Glutamatergic neuron (in vitro differentiated cells): ENCODE measurements around the gene ROBO1. TPM values are rescaled to one million over a fixed set of nuclear protein-coding genes. Genes with fewer than 3 reads are reported as not detected.

Experiments used
- DNase-seq: peaks from one replicate; pipeline ENCODE4 v3.0.0; 2022
- H3K27ac Mint-ChIP-seq: one replicate; pipeline ENCODE4 v1.8.0; 2020; ENCODE audit warnings: mild to moderate bottlenecking, mixed read lengths, inconsistent platforms; ENCODE audit not compliant: unreplicated experiment
- H3K27me3 Mint-ChIP-seq: one replicate; pipeline ENCODE4 v1.8.0; 2020; ENCODE audit warnings: mild to moderate bottlenecking, moderate library complexity, mixed read lengths, inconsistent platforms; ENCODE audit not compliant: unreplicated experiment
- H3K36me3 Mint-ChIP-seq: one replicate; pipeline ENCODE4 v1.8.0; 2020; ENCODE audit warnings: mild to moderate bottlenecking, mixed read lengths, inconsistent platforms; ENCODE audit not compliant: unreplicated experiment
- H3K4me1 Mint-ChIP-seq: one replicate; pipeline ENCODE4 v1.8.0; 2020; ENCODE audit warnings: mild to moderate bottlenecking, low read depth, mixed read lengths, inconsistent platforms; ENCODE audit not compliant: unreplicated experiment
- H3K4me3 Mint-ChIP-seq: one replicate; pipeline ENCODE4 v1.8.0; 2020; ENCODE audit warnings: mild to moderate bottlenecking, mixed read lengths, inconsistent platforms; ENCODE audit not compliant: unreplicated experiment
- H3K9me3 Mint-ChIP-seq: one replicate; pipeline ENCODE4 v1.8.0; 2020; ENCODE audit warnings: mild to moderate bottlenecking, moderate library complexity, mixed read lengths, inconsistent platforms; ENCODE audit not compliant: unreplicated experiment
- CTCF ChIP-seq: fragments of 200-600 bp; sonication (generic); IDR thresholded peaks from one replicate; pipeline ENCODE4 v1.5.0; 2021; ENCODE audit not compliant: partially characterized antibody, unreplicated experiment
- total RNA-seq: library from RNA; stranded (reverse); fragmentation: NEBNext Ultra II Directional; extraction: Animal tissue kit (Norgen Biotek cat#: 25700); gene quantifications from one replicate; pipeline ENCODE4 v1.2.1, GENCODE V29; 2021; ENCODE audit not compliant: unreplicated experiment

Gene ROBO1
- total RNA-seq, 1 donor from 2014 or later, result 505 TPM

- no peaks in the 10 kb centered on the region for H3K9me3 Mint-ChIP-seq
- peaks cover 3% of the 10 kb centered on the region for H3K4me1 Mint-ChIP-seq
- no peak for TF ChIP-seq CTCF
- no peak for DNase-seq
- no peak overlapping the region for H3K4me3 Mint-ChIP-seq
- no peaks in the 10 kb centered on the region for H3K36me3 Mint-ChIP-seq
- no peaks in the 10 kb centered on the region for H3K27me3 Mint-ChIP-seq
- H3K27ac Mint-ChIP-seq, result no peak overlapping the region
Observed at GRCh38 chr3:79362571-79363270, 405.1 kb downstream of the ROBO1 start.

GRCh38 chr3:79361748-79362378 lies 405.9 kb downstream of the ROBO1 start:
- H3K9me3 Mint-ChIP-seq, result no peaks in the 10 kb centered on the region
- H3K27ac Mint-ChIP-seq, result no peak overlapping the region

GRCh38 chr3:79358327-79358726 lies 409.5 kb downstream of the ROBO1 start:
- no peak for DNase-seq
- Mint-ChIP-seq H3K9me3 (no peaks in the 10 kb centered on the region), H3K4me1 (peaks cover 3% of the 10 kb centered on the region), H3K36me3 (no peaks in the 10 kb centered on the region), H3K27me3 (no peaks in the 10 kb centered on the region), H3K27ac (no peak overlapping the region), H3K4me3 (no peak overlapping the region)
- TF ChIP-seq CTCF, result no peak

More at GRCh38 chr3:79361748-79362378, 405.9 kb downstream of the ROBO1 start:
- Mint-ChIP-seq H3K27me3 (no peaks in the 10 kb centered on the region), H3K4me1 (peaks cover 4% of the 10 kb centered on the region), H3K4me3 (no peak overlapping the region), H3K36me3 (no peaks in the 10 kb centered on the region)
- peak; percentile 80 for TF ChIP-seq CTCF
- DNase-seq, result no peak

- H3K9me3 Mint-ChIP-seq, result no peaks in the 10 kb centered on the region
- no peak overlapping the region for H3K27ac Mint-ChIP-seq
- DNase-seq, result no peak
- TF ChIP-seq CTCF, result no peak
- H3K36me3 Mint-ChIP-seq, result no peaks in the 10 kb centered on the region
- H3K4me3 Mint-ChIP-seq, result no peak overlapping the region
- no peaks in the 10 kb centered on the region for H3K27me3 Mint-ChIP-seq
- peaks cover 3% of the 10 kb centered on the region for H3K4me1 Mint-ChIP-seq
Observed at GRCh38 chr3:79354179-79354688, 413.6 kb downstream of the ROBO1 start.

GRCh38 chr3:79351699-79352098 lies 416.1 kb downstream of the ROBO1 start:
- no peak for DNase-seq
- H3K4me3 Mint-ChIP-seq, result no peak overlapping the region
- TF ChIP-seq CTCF, result no peak
- H3K27ac Mint-ChIP-seq, result no peak overlapping the region
- H3K27me3 Mint-ChIP-seq, result no peaks in the 10 kb centered on the region
- H3K36me3 Mint-ChIP-seq, result no peaks in the 10 kb centered on the region
- H3K4me1 Mint-ChIP-seq, result peaks cover under 1% of the 10 kb centered on the region
- no peaks in the 10 kb centered on the region for H3K9me3 Mint-ChIP-seq
